T-helper 1 cell treated with Interleukin-12 subunit alpha and Interleukin-12 subunit beta and Interleukin-4 antibody, amounts not matched to agents 30 μg/mL and 1 μg/mL, for 36 hours (primary cell): ENCODE measurements around the gene RASA3.
"Not testable (repeated sequence)": the region's sequence is repeated elsewhere in the genome, so short reads cannot be mapped to it uniquely, and the experiment has no call there.

Experiments
- H3K27ac Mint-ChIP-seq: one replicate; pipeline ENCODE4 v1.8.0; 2021; ENCODE audit warnings: mild to moderate bottlenecking, mixed read lengths
- H3K27me3 Mint-ChIP-seq: one replicate; pipeline ENCODE4 v1.8.0; 2021; ENCODE audit warnings: low read depth, mixed read lengths
- H3K36me3 Mint-ChIP-seq: one replicate; pipeline ENCODE4 v1.8.0; 2021; ENCODE audit warnings: low read depth, mixed read lengths
- H3K4me1 Mint-ChIP-seq: one replicate; pipeline ENCODE4 v1.8.0; 2021; ENCODE audit warnings: low read depth, mixed read lengths
- H3K4me3 Mint-ChIP-seq: one replicate; pipeline ENCODE4 v1.8.0; 2021; ENCODE audit warnings: mild to moderate bottlenecking, moderate library complexity, mixed read lengths
- H3K9me3 Mint-ChIP-seq: one replicate; pipeline ENCODE4 v1.8.0; 2021; ENCODE audit warnings: mixed read lengths

Gene RASA3

GRCh38 chr13:114141261-114141996 is 9.0 kb upstream of the RASA3 start:
- H3K4me3 Mint-ChIP-seq, result no peak overlapping the region
- peaks cover 24% of the 10 kb centered on the region for H3K4me1 Mint-ChIP-seq
- H3K27ac Mint-ChIP-seq, result no peak overlapping the region
- peaks cover 3% of the 10 kb centered on the region for H3K9me3 Mint-ChIP-seq
- peaks cover 7% of the 10 kb centered on the region for H3K36me3 Mint-ChIP-seq
- peaks cover under 1% of the 10 kb centered on the region for H3K27me3 Mint-ChIP-seq

- H3K4me1 Mint-ChIP-seq, result peaks cover 18% of the 10 kb centered on the region
- peaks cover 4% of the 10 kb centered on the region for H3K27me3 Mint-ChIP-seq
- no peak overlapping the region for H3K27ac Mint-ChIP-seq
- no peak overlapping the region for H3K4me3 Mint-ChIP-seq
- H3K36me3 Mint-ChIP-seq, result peaks cover 2% of the 10 kb centered on the region
- H3K9me3 Mint-ChIP-seq, result peaks cover 3% of the 10 kb centered on the region
Measured at GRCh38 chr13:114140906-114141250, 8.5 kb upstream of the RASA3 start.

- Mint-ChIP-seq H3K4me3 (no peak overlapping the region), H3K27ac (no peak overlapping the region), H3K9me3 (peaks cover 3% of the 10 kb centered on the region), H3K4me1 (peaks cover 14% of the 10 kb centered on the region), H3K36me3 (no peaks in the 10 kb centered on the region), H3K27me3 (peaks cover 4% of the 10 kb centered on the region)
Measured at GRCh38 chr13:114140131-114140905, 7.9 kb upstream of the RASA3 start.

- Mint-ChIP-seq H3K36me3 (peaks cover 2% of the 10 kb centered on the region), H3K27me3 (peaks cover 4% of the 10 kb centered on the region), H3K4me3 (no peak overlapping the region)
Measured at GRCh38 chr13:114136576-114136975, 4.2 kb upstream of the RASA3 start.

GRCh38 chr13:114135731-114136171 is 3.3 kb upstream of the RASA3 start:
- peaks cover 3% of the 10 kb centered on the region for H3K9me3 Mint-ChIP-seq
- no peak overlapping the region for H3K4me3 Mint-ChIP-seq
- no peak overlapping the region for H3K27ac Mint-ChIP-seq
- peaks cover 20% of the 10 kb centered on the region for H3K4me1 Mint-ChIP-seq
- peaks cover 9% of the 10 kb centered on the region for H3K36me3 Mint-ChIP-seq
- peaks cover 4% of the 10 kb centered on the region for H3K27me3 Mint-ChIP-seq

More at GRCh38 chr13:114136576-114136975, 4.2 kb upstream of the RASA3 start:
- Mint-ChIP-seq H3K27ac (peak overlapping the region; percentile 26), H3K9me3 (peaks cover 3% of the 10 kb centered on the region), H3K4me1 (peaks cover 15% of the 10 kb centered on the region)

GRCh38 chr13:114134944-114135610 is 2.7 kb upstream of the RASA3 start:
- peaks cover 23% of the 10 kb centered on the region for H3K4me1 Mint-ChIP-seq
- peaks cover 10% of the 10 kb centered on the region for H3K36me3 Mint-ChIP-seq
- H3K4me3 Mint-ChIP-seq, result no peak overlapping the region
- peaks cover 3% of the 10 kb centered on the region for H3K9me3 Mint-ChIP-seq
- H3K27me3 Mint-ChIP-seq, result peaks cover 4% of the 10 kb centered on the region
- H3K27ac Mint-ChIP-seq, result peak overlapping the region; percentile 1

- Mint-ChIP-seq H3K4me1 (peaks cover 28% of the 10 kb centered on the region), H3K36me3 (peaks cover 14% of the 10 kb centered on the region), H3K27me3 (peaks cover 4% of the 10 kb centered on the region), H3K4me3 (peak overlapping the region; percentile 58), H3K27ac (peak overlapping the region; percentile 9), H3K9me3 (peaks cover 3% of the 10 kb centered on the region)
Measured at GRCh38 chr13:114134111-114134943, 1.9 kb upstream of the RASA3 start.

GRCh38 chr13:114133552-114133951 is 1.1 kb upstream of the RASA3 start:
- not testable (repeated sequence) for H3K27me3 Mint-ChIP-seq, H3K9me3 Mint-ChIP-seq
- peaks cover 33% of the 10 kb centered on the region for H3K4me1 Mint-ChIP-seq
- H3K36me3 Mint-ChIP-seq, result peaks cover 20% of the 10 kb centered on the region
- peak overlapping the region; percentile 9 for H3K27ac Mint-ChIP-seq
- peak overlapping the region; percentile 58 for H3K4me3 Mint-ChIP-seq

DNA sequence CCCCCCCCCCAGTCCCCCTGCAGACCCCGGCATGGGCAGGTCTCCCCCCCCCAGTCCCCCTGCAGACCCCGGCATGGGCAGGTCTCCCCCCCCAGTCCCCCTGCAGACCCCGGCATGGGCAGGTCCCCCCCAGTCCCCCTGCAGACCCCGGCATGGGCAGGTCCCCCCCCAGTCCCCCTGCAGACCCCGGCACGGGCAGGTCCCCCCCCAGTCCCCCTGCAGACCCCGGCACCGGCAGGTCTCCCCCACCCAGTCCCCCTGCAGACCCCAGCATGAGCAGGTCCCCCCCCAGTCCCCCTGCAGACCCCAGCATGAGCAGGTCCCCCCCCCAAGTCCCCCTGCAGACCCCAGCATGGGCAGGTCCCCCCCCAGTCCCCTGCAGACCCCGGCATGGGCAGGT is 703 bp upstream of the RASA3 start:
- Mint-ChIP-seq H3K4me1 (peaks cover 37% of the 10 kb centered on the region), H3K36me3 (peaks cover 23% of the 10 kb centered on the region)
- H3K27me3 Mint-ChIP-seq, H3K4me3 Mint-ChIP-seq, H3K27ac Mint-ChIP-seq, H3K9me3 Mint-ChIP-seq: not testable (repeated sequence)

- Mint-ChIP-seq H3K4me1 (peaks cover 46% of the 10 kb centered on the region), H3K27ac (peak overlapping the region; percentile 94), H3K4me3 (peak overlapping the region; percentile 98), H3K9me3 (no peaks in the 10 kb centered on the region), H3K27me3 (peaks cover 4% of the 10 kb centered on the region), H3K36me3 (peaks cover 34% of the 10 kb centered on the region)
Measured at GRCh38 chr13:114131583-114132418, 622 bp downstream of the RASA3 start.

DNA sequence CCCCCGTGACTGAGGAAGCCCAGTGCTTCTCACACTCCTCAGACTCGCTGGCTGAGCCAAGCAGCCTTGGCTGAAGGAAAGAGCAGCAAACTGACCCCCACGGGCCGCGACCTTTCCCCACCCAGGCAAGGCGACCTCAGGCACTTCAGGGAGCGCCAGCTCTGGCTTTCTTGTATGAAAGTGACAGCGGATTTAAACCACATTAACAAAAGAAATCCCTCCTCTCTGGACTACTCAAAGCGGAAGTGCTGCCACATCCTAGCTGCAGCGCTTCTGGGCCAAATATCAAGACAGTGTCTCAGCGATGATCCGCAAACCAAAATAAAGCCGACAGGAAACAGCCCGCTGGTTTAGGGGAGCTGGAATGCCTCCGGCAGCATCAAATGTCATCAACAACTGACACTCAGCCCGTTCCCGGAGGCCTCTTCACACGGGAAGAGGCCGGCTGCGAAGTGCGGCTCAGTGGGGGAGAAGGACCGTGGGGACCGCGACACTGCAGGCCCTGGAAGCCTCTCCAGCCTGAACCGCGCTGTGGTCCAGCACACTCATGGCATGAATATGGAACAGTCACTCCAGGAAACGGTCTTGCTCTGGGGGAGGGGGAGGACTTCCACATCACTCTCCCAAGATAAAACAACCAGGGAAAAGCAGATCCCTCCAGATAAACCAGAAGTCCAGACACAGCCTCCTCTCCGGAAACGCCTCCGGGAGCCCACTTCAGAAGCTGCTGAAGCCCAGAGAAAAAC is 1.4 kb downstream of the RASA3 start:
- H3K36me3 Mint-ChIP-seq, result peaks cover 41% of the 10 kb centered on the region
- H3K4me3 Mint-ChIP-seq, result peak overlapping the region; percentile 98
- H3K4me1 Mint-ChIP-seq, result peaks cover 54% of the 10 kb centered on the region
- peaks cover 5% of the 10 kb centered on the region for H3K9me3 Mint-ChIP-seq
- peak overlapping the region; percentile 94 for H3K27ac Mint-ChIP-seq
- no peaks in the 10 kb centered on the region for H3K27me3 Mint-ChIP-seq

GRCh38 chr13:114130131-114130836 is 2.1 kb downstream of the RASA3 start:
- Mint-ChIP-seq H3K9me3 (peaks cover 5% of the 10 kb centered on the region), H3K27ac (peak overlapping the region; percentile 94), H3K36me3 (peaks cover 41% of the 10 kb centered on the region), H3K4me3 (peak overlapping the region; percentile 98), H3K4me1 (peaks cover 55% of the 10 kb centered on the region), H3K27me3 (no peaks in the 10 kb centered on the region)
